SU-DHL-6 (cell line): ENCODE measurements around the gene COQ9.

Experiments used
- CTCF ChIP-seq: fragments of 200-600 bp; sonication (generic); IDR thresholded peaks from one replicate; pipeline ENCODE4 v1.5.1; 2017; ENCODE audit warnings: antibody characterized with exemption, mild to moderate bottlenecking, low read length, moderate library complexity; ENCODE audit not compliant: insufficient read depth, poor library complexity, severe bottlenecking
- EZH2phosphoT487 ChIP-seq: fragments of 200-600 bp; sonication (generic), shearing (Covaris generic); conservative IDR thresholded peaks from 2 replicates; pipeline ENCODE4 v1.6.1; 2018; ENCODE audit warnings: mild to moderate bottlenecking, antibody characterized with exemption, low read length, moderate library complexity, mixed read lengths

DNA sequence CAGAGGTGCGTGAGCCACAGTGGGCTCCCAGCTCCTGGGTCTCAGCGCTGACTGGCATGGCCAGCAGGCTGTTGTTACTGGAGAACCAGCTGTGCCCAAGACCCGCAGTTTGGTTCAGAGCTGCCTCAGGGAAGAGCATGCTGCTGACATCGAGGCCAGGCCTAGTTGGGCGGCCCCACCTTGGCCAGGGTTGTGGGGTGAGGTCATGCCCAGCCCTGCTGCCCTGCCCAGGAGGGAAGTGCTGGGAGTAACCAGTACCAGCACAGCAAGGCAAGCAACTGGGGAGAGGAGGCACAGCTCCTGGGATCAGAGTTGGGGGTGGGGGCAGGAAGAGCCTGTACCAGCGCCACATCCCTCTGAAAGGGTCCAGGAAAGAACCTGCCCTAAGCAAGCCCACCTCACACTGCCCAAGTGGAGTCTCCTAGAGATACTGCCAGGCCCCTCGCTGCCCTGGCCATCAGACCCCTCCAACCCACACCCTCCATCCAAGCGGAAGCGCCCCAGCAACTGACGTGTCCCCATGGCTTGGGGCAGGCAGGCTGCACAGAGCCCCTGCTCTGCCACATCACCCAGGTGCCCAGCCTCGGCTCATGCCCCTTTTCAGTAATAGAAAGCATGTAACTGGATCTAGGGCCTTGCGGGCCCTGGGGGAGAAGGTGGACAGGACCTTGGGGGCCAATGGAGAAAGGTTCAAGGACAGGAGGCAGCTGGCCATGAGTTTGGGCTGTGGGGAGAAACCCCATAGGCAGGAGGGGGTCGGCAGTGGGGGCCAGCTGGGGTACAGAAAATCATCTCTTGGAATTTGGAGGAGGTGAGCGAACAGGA lies 38.0 kb downstream of the COQ9 start:
- no peak for TF ChIP-seq CTCF
- no peak for TF ChIP-seq EZH2phosphoT487
